ENCODE data around the gene EPS8L2.

- TF ChIP-seq POLR2A (IDR thresholded peaks at IDR 0.05): no peak
- TF ChIP-seq EP300 (IDR thresholded peaks at IDR 0.05; ENCODE audit: low read depth): no peak
- TF ChIP-seq CTCF (IDR thresholded peaks at IDR 0.05): no peak
Observed at GRCh38 chr11:680476-680875, 25.6 kb upstream of the EPS8L2 start.
